Tibial nerve (tissue), 4 donors: Measurements from ENCODE around the gene B3GAT2.

ENCODE experiments used
- CTCF ChIP-seq, 5 experiments: fragments of 200-600 bp in 3 of 5; fragments of 450-650 bp in 2 of 5; sonication (generic) in 3 of 5; IDR thresholded peaks; one replicate each; pipeline ENCODE4 v1.5.1; 2016 to 2019; ENCODE audit warnings: antibody characterized with exemption in 5 of 5, mild to moderate bottlenecking in 3 of 5, moderate library complexity in 2 of 5
- EP300 ChIP-seq, 2 donors: sonication (generic); formaldehyde crosslinking; IDR thresholded peaks; one replicate each; pipeline ENCODE4 v1.6.1; 2017; ENCODE audit warnings: antibody characterized with exemption in 2 of 2, mild to moderate bottlenecking in 1 of 2
- POLR2A ChIP-seq, 2 donors: fragments of 450-650 bp; IDR thresholded peaks; one replicate each; pipeline ENCODE4 v1.6.1; 2017; ENCODE audit warnings: antibody characterized with exemption in 2 of 2, mild to moderate bottlenecking in 2 of 2, moderate library complexity in 2 of 2

- TF ChIP-seq POLR2A (IDR thresholded peaks at IDR 0.05) (no peak), CTCF (IDR thresholded peaks at IDR 0.05) (no peak), EP300 (IDR thresholded peaks at IDR 0.05) (no peak)
Observed at GRCh38 chr6:70864401-70864800, 92.5 kb downstream of the B3GAT2 start.
